Epithelial cell of proximal tubule (primary cell): ENCODE measurements around the gene INPP5F. TPM values are rescaled to one million over a fixed set of nuclear protein-coding genes. Genes with fewer than 3 reads are reported as not detected.

Experiments
- DNase-seq: peaks from one replicate; pipeline ENCODE4 v3.0.0-alpha.2; 2011; ENCODE audit warnings: low read depth
- H3K4me3 ChIP-seq: 2 replicates; pipeline ENCODE4 v1.5.1; 2011; ENCODE audit warnings: low read depth, mild to moderate bottlenecking, low read length
- total RNA-seq: library from RNA; depleted of rRNA; stranded (reverse); fragments of >200 nt; gene quantifications from 2 replicates; pipeline ENCODE4 v1.2.3, GENCODE V29; 2015
- TF ChIP-seq, protein P1 (sequence below): conservative IDR thresholded peaks from 2 replicates; pipeline ENCODE4 v1.5.1; 2012; ENCODE audit warnings: low read depth, mild to moderate bottlenecking, low read length

The INPP5F gene
- total RNA-seq, 1 donor from 2014 or later = 12.4 TPM

DNA sequence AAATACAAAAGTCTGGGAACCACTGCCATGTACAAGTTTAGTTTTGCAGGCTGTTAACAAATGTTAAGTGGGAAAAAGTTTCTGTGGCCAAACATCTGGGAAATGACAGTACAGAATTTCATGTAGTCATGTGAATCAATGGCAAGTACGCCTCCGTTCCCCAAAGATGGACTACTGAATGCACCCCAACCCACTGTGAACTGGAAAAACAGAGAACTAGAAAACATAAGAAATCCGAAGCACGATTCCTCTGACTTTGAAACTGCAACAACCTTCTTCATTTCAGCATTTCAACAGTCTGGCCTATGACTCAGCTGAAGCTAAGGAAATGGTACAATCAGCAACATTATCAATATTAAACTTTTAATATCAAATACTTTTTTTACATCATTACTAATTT lies 105.0 kb downstream of the INPP5F start:
- H3K4me3 ChIP-seq = no peak overlapping the region
- no peak for DNase-seq
- TF ChIP-seq, protein P1, sequence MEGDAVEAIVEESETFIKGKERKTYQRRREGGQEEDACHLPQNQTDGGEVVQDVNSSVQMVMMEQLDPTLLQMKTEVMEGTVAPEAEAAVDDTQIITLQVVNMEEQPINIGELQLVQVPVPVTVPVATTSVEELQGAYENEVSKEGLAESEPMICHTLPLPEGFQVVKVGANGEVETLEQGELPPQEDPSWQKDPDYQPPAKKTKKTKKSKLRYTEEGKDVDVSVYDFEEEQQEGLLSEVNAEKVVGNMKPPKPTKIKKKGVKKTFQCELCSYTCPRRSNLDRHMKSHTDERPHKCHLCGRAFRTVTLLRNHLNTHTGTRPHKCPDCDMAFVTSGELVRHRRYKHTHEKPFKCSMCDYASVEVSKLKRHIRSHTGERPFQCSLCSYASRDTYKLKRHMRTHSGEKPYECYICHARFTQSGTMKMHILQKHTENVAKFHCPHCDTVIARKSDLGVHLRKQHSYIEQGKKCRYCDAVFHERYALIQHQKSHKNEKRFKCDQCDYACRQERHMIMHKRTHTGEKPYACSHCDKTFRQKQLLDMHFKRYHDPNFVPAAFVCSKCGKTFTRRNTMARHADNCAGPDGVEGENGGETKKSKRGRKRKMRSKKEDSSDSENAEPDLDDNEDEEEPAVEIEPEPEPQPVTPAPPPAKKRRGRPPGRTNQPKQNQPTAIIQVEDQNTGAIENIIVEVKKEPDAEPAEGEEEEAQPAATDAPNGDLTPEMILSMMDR = no peak

DNA sequence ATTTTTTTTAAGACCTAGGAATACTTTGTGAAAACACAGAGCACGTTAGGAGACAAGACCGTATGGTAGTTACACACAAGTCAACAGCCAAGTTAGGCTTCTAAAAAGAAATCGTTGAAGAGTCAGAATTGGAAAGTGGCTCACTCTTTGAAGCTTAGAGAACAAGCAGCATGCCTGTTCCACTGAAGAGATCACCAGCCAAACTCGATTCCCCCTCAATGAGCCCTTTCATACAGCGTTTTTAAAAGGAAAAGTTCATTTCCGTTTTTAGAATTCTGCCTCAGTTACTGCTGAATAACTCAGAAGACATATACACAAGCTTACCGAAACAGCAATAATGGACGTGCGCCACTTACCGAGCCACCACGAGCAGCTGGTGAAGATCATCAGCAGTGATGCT lies 105.8 kb downstream of the INPP5F start:
- DNase-seq = no peak

DNA sequence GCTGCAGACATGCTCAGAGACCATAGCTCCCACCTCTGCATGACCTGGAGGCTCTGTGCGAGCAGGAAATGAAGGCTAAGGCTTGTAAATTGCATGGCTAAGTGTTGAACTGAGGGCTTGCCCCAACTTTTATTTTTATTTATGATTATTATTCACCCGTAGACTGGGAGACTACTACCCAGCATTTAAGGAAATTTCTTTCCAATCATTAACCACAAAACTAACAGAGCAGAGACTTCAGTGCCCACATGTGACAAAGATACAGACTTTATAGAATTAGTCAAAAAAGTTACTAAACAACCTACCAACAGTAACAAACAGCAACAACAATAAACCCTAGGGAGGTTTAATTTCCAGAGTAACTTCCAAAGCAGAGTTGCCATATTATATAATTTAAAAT lies 107.1 kb downstream of the INPP5F start:
- peak; percentile 30 for DNase-seq
- TF ChIP-seq, protein P1 = no peak
- no peak overlapping the region for H3K4me3 ChIP-seq

More for the DNA sequence above, 105.8 kb downstream of the INPP5F start:
- H3K4me3 ChIP-seq = no peak overlapping the region
- TF ChIP-seq, protein P1 = no peak

DNA sequence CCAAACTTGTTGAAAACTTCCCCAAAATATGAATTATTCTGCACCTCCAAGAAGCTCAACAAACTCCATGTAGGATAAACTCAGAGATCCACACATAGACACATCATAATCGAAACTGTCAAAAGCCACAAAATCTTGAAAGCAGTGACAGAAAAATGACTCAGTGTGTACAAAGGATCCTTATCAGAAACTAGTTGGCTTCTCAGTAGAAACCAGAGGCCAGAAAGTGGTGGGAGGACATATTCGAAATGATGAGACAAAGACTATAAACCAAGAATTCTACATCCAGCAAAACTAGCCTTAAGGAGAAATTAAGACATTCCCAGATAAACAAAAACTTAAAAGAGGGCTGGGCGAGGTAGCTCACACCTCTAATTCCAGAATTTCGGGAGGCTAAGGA lies 108.3 kb downstream of the INPP5F start:
- TF ChIP-seq, protein P1 = no peak
- H3K4me3 ChIP-seq = no peak overlapping the region
- no peak for DNase-seq

DNA sequence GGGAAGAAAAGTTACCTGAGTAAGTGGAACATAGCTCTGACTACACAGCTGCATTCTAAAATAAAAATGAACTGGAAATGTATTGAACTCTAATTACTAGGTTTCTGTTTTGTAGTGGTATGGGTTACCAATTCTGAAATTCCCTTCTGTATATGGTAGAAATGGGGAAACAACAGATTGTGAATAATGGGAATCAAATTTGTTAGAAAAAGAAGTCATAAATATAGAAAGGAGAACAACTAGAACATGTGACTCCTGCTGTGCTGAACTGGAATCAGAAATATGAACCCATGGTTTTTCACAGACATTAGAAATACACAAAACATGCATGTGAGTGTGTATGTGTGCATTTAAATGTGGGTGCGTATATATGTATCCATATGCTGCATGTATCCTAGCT lies 119.8 kb downstream of the INPP5F start:
- DNase-seq = no peak
- TF ChIP-seq, protein P1 = no peak
- no peak overlapping the region for H3K4me3 ChIP-seq

DNA sequence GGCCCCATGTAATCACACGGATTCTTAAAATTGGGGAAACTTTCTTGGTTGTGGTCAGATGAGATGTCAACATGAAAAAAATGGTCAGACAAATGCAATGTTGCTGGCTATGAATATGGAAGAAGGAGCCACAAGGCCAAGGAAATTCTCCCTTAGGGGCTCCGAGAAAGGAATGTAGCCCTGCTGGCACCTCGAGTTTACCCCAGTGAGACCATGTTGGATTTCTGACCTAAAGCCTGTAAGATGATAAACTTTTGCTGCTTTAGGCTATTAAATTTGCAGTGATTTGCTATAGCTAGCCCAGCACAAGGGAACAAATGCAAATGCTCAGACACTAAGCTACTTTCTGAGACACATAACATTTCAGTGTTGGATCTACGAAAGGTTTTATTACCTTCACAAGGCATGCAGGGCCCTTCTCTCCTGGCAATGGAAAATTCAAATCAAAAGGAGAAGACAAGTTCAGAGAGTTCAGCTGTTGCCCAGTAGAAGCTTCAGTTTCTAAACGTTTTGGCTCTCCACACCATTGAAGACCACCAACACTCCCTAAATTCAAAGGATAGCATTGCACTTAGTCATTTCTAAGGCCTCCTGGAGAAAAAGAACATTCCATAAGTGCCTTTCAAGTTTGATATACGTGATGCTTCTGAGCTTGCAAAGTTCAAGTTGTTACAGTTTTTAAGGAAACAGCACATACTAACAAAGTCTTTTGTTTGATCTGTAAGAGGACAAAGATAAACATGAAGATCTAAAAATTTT lies 123.4 kb downstream of the INPP5F start:
- no peak for DNase-seq
- H3K4me3 ChIP-seq = no peak overlapping the region
- TF ChIP-seq, protein P1 = no peak

DNA sequence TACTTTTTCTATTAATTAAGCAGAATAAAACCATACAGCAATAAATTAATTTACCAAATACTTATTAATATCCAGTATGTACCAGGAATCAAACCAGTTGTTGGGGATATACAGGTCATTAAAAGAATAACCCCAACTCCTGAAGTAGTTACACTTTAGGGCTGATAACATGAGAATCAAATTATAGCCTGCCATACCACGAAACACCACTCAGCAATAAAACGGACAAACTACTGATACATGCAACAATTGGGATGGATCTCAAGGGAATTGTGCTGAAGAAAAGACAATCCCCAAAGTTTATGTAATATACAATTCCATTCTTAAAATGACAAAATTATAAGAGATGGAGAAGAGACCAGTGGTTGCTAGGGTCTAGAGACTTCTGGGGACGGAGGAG lies 124.1 kb downstream of the INPP5F start:
- no peak overlapping the region for H3K4me3 ChIP-seq
- no peak for DNase-seq

More for the DNA sequence above, 124.1 kb downstream of the INPP5F start:
- TF ChIP-seq, protein P1 = no peak
